Loucy (cell line): ENCODE results near the gene ERICH6B.

Experiments
- EZH2phosphoT487 ChIP-seq: fragments of 200-600 bp; IDR thresholded peaks from 2 replicates; pipeline ENCODE4 v1.6.1; 2018; ENCODE audit warnings: antibody characterized with exemption, mild to moderate bottlenecking, moderate library complexity, borderline replicate concordance
- TF ChIP-seq, protein P1 (sequence below): fragments of 200-600 bp; sonication (generic); conservative IDR thresholded peaks from 2 replicates; pipeline ENCODE4 v1.5.1; 2014; ENCODE audit warnings: mild to moderate bottlenecking, antibody characterized with exemption, low read length

DNA sequence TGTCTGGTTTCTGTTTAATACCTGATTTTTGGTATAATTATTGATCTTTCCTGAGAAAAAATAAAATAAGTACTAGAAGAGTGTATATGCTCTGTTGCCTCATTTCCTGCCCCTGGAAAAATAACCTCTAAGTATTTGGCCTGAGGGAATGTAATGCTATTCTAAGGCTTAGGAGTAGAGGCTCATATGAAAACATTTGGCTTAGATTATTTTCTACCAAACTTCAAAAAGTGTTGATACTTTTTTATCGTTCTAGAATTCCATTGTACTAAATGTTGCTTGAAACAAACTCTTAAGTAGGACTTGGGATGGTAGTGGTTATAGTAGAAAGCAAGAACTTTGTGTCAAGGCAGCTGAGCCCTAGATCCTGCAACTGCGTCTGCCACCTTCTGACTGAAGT is 93.0 kb downstream of the ERICH6B start:
- TF ChIP-seq, protein P1, sequence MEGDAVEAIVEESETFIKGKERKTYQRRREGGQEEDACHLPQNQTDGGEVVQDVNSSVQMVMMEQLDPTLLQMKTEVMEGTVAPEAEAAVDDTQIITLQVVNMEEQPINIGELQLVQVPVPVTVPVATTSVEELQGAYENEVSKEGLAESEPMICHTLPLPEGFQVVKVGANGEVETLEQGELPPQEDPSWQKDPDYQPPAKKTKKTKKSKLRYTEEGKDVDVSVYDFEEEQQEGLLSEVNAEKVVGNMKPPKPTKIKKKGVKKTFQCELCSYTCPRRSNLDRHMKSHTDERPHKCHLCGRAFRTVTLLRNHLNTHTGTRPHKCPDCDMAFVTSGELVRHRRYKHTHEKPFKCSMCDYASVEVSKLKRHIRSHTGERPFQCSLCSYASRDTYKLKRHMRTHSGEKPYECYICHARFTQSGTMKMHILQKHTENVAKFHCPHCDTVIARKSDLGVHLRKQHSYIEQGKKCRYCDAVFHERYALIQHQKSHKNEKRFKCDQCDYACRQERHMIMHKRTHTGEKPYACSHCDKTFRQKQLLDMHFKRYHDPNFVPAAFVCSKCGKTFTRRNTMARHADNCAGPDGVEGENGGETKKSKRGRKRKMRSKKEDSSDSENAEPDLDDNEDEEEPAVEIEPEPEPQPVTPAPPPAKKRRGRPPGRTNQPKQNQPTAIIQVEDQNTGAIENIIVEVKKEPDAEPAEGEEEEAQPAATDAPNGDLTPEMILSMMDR, result no peak
- no peak for TF ChIP-seq EZH2phosphoT487
